Midbrain (tissue), 1 donor: ENCODE measurements around the gene CPT1A.

Source experiments
- DNase-seq: peaks from one replicate; lab custom pipeline; 2025; lab: John Stamatoyannopoulos, UW

CPT1A gene

GRCh38 chr11:68756171-68756766 lies 85.4 kb downstream of the CPT1A start:
- DNase-seq = no peak

DNA sequence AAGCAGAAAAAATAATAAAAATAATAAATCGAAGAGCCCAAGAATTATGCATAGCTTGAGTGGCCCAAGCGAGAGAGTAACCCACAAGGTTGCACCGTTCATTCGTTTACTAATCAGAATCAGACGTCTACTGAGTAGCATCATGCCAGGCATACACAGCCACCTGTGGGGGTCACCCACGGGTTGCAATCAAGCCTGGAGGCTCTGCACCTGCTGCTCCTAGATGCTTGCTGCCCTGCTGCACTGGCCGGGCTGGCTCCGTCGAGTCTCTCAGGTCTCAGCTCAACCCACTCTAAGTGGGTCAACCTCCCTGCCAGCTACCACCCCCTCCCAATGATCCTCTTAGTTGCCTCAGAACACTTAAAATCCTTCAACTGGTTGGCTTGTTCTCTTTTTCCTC lies 88.4 kb downstream of the CPT1A start:
- DNase-seq = no peak

- DNase-seq = peak; percentile 20
Observed at GRCh38 chr11:68751331-68751856, 90.3 kb downstream of the CPT1A start, which contains the start of gene TESMIN. TSS of gene TESMIN (minus strand) at chr11:68751520. CDS start at chr11:68750660, 860 bp downstream.

DNA sequence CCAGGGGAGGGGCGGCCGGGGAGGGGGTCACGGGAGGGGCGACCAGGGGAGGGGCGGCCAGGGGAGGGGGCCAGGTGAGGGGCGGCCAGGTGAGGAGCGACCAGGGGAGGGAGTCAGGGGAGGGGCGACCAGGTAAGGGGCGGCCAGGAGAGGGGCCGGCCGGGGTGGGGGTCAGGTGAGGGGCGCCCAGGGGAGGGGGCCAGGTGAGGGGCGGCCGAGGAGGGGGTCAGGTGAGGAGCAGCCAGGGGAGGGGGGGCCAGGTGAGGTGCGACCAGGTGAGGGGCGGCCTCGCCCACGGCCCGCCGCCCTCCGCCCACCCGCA lies 90.8 kb downstream of the CPT1A start:
- no peak for DNase-seq

DNA sequence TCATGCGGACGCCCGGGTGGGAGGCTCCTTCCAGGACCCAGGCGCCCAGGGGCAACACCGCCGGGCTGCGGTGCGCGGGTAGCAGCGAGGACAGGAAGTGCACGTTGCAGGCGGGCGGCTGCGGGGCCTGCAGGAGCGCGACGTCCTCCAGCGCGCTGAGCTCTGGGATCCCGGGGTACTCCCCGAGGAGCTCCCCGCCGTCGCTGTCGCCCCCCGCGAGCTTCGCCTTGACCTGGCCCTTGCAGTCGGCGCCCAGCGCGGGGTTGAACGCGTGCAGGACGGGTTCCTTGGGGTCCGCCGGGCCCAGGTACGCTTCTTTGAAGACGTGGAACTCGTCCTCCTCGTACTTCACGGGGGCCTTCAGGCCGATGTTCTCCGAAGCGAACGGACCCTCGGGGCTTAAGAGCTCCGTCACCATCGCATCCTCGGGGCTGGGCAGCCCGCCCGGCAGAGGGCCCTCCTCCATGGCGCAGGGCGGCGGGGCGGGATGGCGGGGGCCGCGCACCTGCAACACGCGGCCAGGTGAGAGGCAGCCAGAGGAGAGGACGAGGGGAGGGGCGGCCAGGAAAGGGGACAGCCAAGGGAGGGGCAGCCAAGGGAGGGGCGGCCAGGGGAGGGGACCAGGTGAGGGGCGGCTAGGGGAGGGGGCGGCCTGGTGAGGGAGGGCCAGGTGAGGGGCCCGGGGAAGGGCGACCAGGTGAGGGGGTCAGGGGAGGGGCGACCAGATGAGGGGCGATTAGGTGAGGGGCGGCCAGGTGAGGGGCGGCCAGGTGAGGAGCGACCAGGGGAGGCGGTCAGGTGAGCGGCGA lies 91.3 kb downstream of the CPT1A start:
- DNase-seq = no peak

DNA sequence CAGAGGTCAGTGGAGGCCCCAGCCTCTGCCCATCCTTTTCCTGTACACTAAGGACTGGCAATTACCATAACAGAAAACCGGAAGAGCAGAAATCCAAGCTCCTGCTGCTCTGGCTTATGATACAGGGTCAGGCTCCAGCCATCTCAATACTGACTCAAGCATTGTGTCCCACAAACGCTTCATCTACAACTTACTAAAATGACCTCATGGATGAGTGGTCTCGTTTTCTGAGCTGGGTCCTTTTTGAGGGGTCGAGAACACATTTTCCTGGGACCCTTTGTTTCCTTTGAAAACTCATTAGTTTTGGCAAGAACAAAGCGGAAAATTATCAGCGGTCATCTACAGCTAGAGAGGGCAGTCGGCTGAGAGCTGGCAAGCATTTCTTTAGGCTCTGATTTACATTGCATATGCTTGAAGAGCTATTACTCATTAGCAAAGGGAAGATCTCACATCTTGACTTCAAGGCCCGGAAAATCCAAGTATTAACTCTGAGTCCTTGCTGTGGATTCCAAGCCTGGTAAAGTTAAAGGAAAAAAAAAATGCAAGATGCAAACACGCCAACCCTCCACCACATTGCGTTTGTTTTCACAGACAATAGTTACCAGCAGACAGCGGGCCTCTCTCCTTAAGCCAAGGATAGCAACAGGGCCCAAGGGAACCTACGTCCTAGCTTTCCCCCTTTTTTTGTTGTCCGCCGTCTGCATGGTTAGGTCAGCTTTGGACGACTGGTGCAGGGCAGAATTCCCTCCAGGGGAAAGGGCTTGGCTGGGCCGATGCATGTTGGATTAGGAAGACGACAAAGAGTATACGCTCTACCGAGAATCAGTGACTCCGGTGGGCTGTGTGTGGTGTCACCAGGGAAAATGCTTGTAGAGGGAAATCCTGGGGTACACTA lies 92.2 kb downstream of the CPT1A start:
- no peak for DNase-seq

GRCh38 chr11:68748061-68748460 lies 93.7 kb downstream of the CPT1A start:
- no peak for DNase-seq

DNA sequence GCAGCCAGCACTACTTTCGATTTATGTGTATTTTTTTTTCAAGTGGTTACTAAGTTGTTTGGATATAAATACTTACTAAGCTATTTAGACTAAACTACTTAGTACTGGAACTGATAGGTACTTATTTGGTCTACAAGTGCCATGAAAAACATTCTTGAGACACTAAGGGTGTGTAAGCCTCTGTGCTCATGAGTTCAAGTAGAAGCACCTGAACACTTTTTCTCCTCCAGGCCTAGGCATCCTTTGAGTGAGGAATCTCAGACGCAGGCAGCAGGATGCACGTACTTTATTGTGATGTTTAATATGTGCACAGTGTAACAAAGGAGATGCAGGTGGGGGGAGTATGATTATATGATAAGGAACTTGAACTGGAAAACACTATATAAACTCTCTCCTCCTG lies 98.2 kb downstream of the CPT1A start:
- DNase-seq = no peak

- no peak for DNase-seq
Observed at GRCh38 chr11:68741463-68741862, 100.3 kb downstream of the CPT1A start.

DNA sequence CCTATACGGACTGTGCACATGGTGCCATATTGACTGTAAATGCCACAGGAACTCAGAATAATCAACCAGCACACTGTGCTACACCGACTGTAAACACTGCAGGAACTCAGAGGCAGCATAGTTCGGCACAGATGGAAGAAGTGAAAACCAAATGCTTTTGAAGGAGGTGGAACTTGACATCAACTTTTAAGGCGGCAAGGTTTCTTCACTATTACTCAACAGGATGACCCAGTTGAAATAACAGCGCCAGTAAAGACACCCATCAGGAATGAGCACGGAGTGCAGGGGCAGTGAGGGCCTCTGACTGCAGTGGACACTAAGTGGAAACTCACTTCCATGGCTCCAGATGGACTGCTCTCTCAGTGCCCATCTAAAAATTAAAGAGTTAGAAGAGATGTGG lies 106.1 kb downstream of the CPT1A start:
- DNase-seq = no peak

DNA sequence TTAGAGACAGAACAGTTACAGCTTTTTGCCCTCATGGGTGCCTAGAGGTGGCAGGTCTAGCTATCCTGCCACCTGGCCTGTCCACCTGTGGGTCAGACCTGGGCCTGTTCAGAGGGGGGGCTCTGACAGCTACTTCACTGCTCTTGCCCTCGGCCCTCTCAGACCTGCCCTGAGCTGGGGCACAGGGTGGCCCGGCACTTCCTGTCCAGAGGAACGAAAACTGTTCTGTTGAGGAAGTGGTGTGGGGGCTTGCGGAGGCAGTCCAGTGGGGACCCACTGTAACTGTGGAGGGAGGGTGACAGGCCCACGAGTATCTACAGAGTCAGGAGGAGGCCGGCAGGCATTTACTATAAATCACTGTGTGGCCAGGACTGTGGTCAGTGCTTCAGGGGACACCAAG lies 106.6 kb downstream of the CPT1A start:
- DNase-seq = no peak

DNA sequence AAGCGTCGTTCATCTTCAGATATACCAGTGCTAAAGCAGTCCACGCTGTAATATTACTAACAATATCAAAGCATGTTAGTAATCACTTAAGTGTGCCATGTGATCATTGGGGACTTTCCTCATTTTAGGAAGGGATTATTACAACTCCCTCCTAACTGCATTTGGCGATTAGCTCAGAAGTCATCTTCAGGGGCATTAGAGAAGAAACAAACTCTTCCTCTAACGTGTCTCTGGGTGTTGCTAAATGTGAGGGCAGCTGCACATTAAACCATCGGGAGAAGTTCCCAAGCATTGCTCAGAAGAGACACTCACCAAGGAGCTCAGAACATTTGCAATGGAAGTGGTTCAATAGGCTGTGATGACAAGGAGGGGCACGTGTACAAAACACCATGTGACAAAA lies 107.6 kb downstream of the CPT1A start:
- DNase-seq = no peak

- no peak for DNase-seq
Observed at GRCh38 chr11:68727783-68728182, 113.9 kb downstream of the CPT1A start.

GRCh38 chr11:68724293-68724692 lies 117.4 kb downstream of the CPT1A start:
- no peak for DNase-seq

DNA sequence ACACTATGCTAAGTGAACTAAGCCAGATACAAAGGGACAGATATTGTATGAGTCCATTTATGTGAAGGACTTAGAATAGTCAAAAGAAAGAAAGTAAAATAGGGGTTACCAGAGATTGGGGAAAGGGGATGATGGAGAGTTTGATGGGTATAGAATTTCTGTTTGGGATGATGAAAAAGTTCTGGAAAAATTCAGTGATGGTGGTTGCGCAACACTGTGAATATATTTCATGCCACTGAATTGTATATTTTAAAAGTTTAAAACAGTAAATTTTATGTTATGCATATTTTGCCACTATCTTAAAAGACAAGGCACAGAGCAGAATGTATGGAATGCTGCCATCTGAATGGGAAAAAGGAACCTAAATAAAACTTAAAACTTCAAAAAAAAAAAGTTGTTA lies 119.6 kb downstream of the CPT1A start:
- no peak for DNase-seq

- no peak for DNase-seq
Observed at GRCh38 chr11:68721075-68721474, 120.6 kb downstream of the CPT1A start.

DNA sequence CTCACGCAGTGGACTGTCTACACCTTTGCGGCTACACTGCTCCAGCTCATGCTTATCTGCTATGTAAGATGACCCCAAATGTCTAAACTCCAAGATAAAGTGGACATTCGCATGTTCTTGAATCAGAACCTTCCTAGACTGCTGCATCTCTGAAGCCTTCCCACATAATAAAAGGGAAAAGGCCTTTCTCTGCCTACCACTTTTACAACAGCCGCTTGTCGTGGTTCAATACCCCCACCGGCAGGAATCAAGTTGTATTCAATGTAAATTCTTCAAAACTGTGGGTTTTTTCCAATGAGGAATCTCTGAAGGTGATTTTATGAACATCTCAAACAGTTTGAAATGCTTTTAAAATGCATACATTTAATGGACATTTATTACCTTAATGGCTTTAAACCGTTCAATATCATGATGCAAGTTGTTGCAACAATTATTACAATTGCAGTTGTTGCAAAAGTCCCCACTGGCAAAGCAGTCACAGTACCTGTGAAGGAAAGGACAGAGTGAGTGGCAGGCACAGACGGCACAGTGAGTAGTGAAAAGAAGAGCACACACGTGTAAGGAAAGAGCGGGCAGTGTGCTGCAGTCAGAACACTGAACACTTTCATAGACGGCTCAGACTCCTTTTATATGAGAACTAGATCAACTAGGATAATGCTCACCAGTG lies 126.1 kb downstream of the CPT1A start:
- DNase-seq = no peak

- peak; percentile 3 for DNase-seq
Observed at GRCh38 chr11:68714060-68714856, 127.5 kb downstream of the CPT1A start.

GRCh38 chr11:68711114-68711513 lies 130.6 kb downstream of the CPT1A start:
- DNase-seq = no peak

- DNase-seq = no peak
Observed at GRCh38 chr11:68710409-68710808, 131.3 kb downstream of the CPT1A start.

GRCh38 chr11:68709062-68709461 lies 132.7 kb downstream of the CPT1A start:
- no peak for DNase-seq
